Measurements from ENCODE around the gene UBLCP1.

UBLCP1 gene

DNA sequence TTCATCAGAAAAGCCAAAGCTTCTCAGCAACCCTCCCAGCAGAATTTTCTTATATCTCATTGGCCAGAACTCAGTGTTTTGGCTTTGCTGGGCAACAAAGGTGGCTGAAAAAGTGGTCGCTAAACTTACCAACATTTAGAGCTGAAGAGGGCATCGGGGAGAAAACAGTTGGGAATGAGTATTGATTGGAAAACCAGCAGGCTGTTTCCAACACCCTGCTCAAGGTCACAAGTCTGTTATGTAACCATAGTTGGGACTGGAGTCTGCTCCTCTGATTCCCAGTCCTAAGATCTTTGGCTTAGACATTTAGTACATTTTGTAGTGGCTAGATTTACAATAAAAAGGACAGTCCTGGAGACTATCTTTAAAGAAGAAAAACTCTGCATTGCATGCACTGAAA is 50.1 kb downstream of the UBLCP1 start:
- DNase-seq (ENCODE audit: low read depth) = no peak

DNA sequence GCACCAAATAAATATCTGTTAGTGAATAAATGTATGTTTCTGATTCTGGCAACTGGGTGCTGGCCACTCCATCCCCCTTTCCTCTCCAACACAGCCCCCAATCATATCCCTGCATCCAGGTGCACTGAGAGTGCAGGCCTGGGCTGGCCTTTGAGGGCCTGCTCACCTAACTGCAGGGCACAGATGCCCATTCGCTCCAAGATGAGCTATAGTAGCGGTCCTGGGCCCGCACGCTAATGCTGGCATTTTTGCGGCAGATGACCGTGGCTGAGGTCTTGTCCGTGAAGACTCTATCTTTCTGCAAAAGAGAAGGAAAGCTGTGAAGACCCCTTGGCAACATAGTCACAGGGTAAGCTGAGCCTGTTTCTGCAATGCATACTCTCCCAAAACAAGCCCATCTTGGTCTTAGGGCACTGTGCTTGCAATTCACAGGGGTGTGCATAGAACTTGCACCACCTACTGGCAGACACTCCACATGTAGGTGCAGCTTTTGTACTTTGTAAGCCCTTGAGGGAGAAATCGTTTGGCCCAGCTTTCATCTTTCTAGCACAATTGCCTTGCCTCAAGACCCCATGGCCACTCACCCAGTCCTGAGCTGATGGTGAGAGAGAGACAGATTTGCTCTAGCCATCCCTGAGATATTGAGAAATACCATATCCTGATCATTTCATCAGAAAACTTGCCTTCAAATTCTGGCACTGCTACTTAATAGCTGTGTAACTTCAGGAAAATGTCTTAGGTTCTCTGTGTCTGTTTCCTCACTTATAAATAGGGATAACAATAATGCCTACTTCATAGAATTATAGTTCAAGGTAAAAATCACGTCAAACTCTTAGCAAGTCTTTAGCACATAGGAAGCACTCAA is 53.7 kb downstream of the UBLCP1 start:
- DNase-seq (ENCODE audit: low read depth) = peak; percentile 15

DNA sequence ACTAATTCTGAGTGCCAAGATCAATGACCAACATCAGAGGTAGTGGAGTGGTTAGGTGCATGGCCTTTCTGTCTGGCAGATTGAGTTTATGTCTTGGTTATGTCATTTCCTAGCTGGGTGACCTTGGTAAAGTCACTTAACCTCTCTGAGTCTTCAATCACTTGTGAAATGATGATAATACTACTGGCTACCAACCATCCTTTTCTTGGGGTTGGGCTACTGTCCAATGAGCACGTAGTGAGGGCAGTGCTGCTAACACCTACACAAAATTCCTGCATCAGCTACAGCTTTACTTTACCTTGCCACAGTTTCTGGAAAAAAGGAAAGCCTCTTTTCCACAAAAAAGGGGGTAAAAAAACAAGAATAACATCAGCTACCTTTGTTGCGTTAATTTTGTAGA is 54.8 kb downstream of the UBLCP1 start:
- no peak for DNase-seq (ENCODE audit: low read depth)

DNA sequence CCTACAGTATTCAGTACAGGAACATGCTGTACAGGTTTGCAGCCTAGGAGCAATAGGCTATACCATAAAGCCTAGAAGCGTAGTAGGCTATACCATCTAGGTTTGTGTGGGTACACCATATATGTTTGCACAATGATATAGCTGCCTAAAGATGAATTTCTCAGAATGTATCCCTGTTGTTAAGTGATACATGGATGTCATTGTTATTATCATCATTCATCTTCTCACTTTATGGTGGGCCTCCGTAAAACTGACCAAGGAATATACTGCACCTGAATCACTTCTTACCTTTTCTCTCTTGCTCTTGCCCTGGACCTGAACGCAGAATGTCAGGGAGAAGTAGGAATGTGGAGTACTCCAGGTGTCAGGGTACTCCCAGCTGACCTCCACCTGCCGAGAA is 55.4 kb downstream of the UBLCP1 start:
- DNase-seq (ENCODE audit: low read depth) = no peak

GRCh38 chr5:159319363-159319762 is 56.3 kb downstream of the UBLCP1 start:
- no peak for DNase-seq (ENCODE audit: low read depth)

DNA sequence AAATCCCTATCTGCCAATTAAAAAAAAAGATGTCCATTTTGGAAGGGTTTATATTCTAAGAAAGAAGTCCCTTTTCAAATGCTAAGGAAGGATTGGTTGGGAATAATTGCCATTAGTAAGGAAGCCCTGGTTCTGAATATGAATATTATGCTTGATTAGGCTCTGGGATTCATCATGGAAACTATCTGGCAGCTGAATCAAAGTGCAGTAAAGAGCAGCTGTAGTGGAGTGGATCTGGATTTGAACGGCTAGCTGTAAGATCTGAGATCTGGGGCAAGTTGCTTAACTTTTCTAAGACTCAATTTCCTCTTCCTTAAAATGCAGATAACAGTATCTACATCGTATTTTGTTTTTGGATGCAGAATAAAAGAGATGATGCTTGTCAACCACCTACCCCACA is 56.7 kb downstream of the UBLCP1 start:
- no peak for DNase-seq (ENCODE audit: low read depth)

GRCh38 chr5:159322180-159322579 is 59.1 kb downstream of the UBLCP1 start:
- DNase-seq (ENCODE audit: low read depth) = no peak

- DNase-seq (ENCODE audit: low read depth) = no peak
These were observed 61.1 kb downstream of the UBLCP1 start for GRCh38 chr5:159324102-159324755.

GRCh38 chr5:159324986-159325385 is 61.9 kb downstream of the UBLCP1 start:
- DNase-seq (ENCODE audit: low read depth) = no peak

DNA sequence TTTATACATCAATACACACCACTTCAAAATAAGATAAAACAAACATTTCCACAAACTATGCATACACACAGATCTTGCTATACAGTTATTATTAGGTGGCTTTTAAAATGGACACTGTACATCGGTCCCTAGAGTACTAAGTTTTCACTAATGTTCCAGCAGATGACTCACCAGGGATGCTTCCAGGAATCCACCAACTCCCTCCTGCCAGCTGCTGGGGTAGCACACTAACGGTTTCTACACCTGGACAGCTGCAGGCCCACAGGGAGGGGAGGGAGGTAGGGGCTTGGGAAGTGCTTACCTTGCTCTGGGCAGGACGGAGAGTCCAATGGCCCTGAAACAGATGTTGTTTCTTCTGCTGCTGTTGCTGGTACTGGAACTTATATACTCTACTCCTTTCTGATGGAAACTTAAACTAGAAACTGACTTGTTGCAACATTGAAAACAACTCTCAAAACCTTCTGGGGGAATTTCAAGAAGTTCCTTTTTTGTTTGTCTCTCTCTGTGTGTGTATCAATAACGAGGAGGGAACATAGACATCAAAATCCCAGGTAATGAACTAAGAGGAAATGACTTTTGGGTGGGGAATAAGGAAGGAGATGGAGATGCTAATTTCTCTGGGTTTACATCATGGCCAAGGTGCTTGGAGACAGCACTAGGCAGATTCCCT is 67.2 kb downstream of the UBLCP1 start, which contains the start of gene IL12B:
Gene IL12B (minus strand): TSS at position 357 of the 670 bp plus-strand sequence. CDS start 3,705 bp downstream, outside the sequence.
- DNase-seq (ENCODE audit: low read depth) = no peak

- peak; percentile 51 for DNase-seq (ENCODE audit: low read depth)
These were observed 68.2 kb downstream of the UBLCP1 start for GRCh38 chr5:159331093-159331973.

DNA sequence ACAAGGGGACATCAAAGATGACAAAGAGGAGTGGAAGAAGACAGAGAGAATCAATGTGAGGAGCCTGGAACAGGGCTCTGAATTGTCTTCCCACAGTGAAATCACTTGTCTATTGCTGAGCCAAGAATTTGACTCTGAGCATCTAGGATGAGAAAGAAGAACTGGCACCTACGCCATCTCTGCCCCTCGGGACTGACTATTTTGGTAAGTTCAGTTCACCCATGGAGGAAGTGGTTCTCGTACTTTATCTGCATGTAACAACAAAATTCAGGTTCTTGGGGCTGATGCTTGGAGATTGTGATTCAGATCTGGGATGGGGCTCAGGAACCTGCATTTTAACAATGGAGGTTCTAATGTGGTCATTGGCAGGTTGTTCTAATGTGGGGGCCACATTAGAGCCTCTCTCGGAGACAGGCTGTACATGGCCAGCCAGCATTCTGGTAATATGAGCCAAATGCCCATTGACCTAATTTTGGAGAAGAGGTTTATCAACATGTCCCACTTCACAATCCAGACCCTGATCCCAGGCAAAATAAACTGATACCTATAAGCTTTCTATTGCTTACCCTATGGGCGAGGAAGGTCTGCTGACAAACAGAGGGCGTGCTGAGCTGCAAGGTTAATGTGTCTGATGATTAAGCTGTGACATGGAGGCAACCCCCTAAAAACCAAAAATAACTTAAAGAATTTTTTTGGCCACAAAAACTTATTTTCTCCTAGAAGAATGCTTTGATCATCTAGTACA is 69.9 kb downstream of the UBLCP1 start:
- no peak for DNase-seq (ENCODE audit: low read depth)

DNA sequence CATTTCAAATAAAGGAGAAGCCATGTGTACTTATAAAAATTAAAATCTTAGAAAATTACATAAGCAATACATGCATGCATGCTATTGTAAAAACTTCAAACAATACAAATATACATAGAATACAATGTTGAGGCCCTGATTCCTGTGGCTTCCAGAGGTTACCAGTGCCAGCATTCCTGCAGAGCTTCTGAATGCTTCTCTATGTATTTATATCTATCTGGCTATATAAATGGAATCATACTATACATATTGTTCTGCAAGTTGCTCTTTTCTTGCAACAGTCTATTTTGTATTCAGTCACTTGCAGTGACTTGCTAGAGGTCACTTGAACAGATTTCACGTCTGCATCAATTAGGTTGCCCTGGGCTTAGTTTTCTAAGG is 70.4 kb downstream of the UBLCP1 start:
- DNase-seq (ENCODE audit: low read depth) = no peak
